SHP77 (cell line): Measurements from ENCODE around the gene PML.

Experiments used
- DNase-seq, 2 experiments: peaks; one replicate each; lab custom pipeline; 2025; lab: John Stamatoyannopoulos, UW

Gene PML

DNA sequence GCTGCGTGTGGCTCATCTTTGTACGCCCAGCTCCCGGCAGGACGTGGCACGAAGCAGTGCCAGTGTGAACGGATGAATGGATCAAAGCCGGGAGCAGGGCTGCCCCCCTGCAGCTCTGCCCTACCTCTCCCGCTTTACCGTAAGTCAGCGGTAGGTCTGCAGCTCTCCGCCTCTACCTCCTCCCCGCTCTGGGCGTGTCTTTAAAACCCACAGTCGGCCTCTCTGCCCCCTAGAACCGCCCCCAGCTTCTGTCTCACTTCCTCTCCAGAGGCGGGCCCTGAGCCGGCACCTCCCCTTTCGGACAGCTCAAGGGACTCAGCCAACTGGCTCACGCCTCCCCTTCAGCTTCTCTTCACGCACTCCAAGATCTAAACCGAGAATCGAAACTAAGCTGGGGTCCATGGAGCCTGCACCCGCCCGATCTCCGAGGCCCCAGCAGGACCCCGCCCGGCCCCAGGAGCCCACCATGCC, at the start of gene PML:
TSS of gene PML (plus strand) at position 304 of the 471 bp plus-strand sequence. CDS start at position 401, 97 bp downstream.
- DNase-seq: peak; percentile 88 to 94

DNA sequence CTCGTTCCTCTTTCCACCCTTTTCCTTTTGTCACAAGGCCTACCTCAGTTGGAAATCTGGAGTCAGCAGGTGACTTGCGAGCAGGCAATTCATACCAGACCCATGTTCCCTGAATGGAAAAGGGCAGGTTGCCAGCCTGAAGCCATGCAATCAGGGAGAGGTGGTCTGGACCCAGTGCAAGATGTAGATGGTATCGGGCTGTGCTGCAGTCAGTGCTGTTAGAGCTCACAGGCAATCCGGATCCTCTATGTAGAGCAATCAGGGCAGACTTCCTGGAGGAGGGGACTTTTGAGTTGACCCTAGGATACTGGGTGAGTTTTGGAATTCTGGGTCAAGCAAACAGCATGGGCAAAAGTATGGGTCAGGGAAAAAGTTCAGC, 49.4 kb upstream of the PML start:
- no peak for DNase-seq

DNA sequence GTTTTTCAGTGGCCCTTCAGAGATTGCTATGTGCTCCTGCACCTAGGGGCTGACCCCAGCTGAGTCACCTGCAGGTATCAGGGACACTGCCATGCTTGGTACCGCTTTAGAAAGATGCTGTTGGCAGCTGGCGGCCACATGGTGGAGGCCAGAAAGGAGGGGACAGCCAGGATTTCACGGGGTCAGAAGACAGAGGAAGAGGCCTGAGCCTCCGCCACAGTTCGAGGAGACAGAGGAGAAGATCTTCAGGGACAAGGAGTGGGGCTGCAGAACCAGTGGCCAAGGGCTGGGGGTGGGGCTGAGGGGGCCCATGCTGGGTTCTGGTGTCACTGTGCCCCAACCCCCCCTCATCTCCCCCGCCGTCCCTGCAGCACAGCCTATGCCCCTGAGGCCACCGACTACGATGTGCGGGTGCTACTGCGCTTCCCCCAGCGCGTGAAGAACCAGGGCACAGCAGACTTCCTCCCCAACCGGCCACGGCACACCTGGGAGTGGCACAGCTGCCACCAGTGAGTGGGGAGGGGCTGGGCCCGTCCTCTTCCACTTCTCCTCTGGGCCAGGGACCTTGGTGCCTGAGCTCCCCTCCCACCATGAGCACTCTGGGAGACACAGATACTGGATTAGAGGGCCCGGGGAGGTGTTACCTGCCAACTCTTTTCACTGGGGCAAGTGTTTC, 48.3 kb upstream of the PML start:
- DNase-seq: no peak

DNA sequence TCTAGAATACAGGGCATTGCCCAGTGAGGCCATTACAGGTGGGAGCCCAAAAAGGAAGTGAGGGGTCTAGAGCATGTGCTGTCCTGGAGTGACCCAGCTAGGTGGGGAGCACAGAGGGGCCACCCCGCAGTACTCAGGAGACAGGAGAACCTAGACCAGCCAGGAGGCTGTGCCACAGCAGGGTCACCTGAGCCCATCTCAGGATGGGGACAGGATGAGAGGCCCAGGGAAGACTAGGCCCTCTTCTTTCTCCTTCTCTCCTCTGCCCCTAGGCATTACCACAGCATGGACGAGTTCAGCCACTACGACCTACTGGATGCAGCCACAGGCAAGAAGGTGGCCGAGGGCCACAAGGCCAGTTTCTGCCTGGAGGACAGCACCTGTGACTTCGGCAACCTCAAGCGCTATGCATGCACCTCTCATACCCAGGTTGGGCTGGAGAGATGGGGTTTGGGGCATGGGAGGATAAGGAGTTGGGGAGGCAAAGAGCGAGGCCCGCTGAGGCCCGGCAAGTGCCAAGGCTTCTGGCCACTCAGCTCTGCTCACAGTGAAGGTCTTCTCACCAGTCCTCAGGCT, 47.6 kb upstream of the PML start:
- no peak for DNase-seq

DNA sequence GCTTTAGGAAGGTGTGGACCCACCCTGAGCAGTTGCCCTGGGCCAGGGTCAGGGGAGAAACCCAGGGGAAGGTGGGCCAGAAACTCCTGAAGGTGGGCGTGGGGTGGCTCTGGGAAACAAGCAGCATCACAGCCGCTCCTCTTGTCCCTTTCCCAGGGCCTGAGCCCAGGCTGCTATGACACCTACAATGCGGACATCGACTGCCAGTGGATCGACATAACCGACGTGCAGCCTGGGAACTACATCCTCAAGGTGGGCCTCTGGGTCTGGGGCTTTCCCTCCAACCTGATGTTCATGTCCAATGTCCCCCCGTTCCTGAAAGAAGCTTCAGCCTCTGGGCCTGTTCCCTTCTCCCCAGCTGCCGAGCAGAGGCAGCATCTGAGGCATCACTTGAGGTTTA, 46.9 kb upstream of the PML start:
- no peak for DNase-seq

DNA sequence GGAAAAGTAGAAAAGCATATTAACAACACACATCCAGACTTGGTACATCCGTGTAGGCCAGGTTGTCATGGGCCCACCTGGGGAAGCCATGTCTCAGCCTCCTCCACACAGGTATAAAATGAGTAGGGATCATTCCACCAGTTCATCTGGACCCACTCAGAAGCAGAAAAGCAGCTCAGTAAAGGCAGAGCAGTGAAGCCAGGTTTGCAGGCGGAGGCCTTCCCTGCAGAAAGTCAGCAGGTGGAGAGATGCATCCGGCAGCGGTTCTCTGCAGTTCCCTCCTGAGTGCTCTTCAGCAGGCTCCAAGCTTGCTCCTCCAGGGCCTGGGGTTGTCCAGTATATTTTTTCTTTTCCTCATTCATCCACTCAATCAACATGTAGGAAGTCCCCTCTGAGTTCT, 46.1 kb upstream of the PML start:
- DNase-seq: no peak

- DNase-seq: no peak
Measured at GRCh38 chr15:73948982-73949381, 45.5 kb upstream of the PML start.

DNA sequence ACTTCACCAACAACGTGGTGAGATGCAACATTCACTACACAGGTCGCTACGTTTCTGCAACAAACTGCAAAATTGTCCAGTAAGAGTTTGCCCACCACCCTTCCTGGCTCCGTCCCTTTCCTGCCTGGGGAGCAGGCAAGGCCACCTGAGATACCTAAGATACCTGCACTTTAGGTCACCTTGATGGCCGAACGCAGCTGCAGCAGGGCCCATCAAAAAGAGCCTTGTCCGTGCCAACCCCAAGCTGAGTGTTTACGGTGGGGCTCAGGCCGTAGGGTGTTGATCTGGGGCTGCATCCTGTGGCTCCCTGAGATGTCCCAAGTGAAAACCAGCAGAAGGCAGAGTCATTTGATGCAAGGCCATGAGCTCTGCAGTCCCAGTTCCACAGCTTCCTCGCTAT, 45.0 kb upstream of the PML start:
- no peak for DNase-seq

DNA sequence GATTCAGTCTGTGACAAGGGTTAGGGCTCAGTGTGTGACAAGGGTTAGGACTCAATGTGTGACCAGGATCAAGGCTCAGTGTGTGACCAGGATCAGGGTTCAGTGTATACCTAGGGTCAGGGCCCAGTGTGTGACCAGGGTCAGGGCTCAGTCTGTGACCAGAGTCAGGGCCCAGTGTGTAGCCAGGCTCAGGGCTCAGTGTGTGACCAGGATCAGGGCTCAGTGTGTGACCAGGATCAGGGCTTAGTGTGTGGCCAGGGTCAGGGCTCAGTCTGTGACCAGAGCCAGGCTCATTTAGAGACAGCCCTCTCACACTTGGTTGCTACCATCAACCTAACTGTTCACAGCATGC, 44.1 kb upstream of the PML start:
- DNase-seq: no peak

DNA sequence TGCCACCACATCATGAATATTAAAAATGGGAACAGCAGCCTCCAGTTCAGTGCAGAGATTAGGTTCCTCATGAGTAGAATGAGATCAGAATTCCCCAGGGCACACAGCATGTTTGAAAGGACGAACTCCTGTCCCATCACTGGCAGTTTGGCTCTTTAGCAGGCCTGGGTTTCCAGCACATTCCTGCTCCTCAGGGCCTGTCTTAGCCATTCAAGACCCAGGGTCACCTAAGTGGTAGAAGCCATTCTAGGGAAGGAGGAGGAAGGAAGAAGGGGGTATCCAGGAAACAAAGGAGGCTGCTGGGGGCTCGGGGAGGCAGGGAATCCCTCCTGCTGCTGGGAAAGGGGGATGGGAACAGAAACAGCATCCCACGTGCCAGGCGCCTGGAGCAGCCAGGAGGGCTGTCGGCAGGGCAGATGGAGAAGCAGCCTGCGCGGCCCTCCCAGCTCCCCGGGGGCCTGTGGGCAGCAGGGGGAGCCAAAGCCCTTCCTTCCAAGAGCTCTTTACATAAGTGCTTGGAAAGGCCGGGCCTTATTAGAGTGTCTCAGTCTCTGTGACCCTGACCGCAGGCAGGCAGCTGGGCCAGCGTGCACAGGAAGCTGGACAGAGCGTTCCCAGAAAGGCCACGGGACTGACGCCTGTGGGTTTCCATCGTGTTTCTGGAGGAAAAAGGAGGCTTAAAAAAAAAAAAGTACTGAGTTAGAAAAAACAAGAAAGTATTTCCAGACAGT, 43.5 kb upstream of the PML start:
- DNase-seq: peak; percentile 86 to 94

GRCh38 chr15:73951601-73952000, 42.9 kb upstream of the PML start:
- DNase-seq: no peak

- DNase-seq: no peak
Measured at GRCh38 chr15:73952171-73952912, 42.2 kb upstream of the PML start.

DNA sequence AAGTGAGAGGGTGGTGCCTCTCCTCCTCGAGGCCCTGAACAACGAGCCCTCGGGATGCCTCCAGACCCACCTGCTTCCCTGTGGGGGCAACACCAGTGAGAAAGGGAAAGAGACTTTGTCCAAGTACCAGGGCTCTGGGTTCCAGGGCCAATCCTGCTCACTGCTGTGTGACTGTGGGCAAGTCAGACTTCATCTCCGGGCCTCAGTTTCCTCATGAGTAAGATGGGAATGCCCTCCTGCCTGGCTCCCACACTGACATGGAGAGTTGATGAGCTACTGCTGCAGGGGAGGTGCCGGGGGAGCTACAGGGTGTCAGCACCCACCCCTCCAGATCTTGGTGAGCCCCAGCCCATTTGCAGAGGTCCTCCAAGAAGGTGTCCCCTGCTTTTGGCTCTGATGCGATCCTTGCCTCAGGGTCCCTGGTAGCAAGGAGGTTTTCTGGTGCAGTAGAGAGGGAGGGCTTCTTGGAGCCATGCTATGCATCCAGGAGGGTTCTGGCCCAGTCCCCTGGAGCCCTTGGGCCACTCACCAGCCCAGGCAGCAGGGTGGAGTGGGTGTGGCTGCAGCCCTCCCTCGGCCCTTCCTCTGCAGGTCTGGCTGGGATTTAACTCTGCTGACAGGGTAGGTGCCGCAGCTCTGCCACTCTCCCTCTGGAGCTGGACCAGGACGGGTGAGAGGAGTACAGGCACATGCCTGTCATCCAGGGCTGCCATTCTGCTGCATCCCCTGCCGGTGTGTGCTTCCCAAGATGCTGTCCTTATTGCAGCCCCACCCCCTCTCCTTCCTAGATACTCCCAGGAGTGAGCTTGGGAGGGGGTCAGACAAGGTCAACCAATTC, 41.4 kb upstream of the PML start:
- DNase-seq: no peak

DNA sequence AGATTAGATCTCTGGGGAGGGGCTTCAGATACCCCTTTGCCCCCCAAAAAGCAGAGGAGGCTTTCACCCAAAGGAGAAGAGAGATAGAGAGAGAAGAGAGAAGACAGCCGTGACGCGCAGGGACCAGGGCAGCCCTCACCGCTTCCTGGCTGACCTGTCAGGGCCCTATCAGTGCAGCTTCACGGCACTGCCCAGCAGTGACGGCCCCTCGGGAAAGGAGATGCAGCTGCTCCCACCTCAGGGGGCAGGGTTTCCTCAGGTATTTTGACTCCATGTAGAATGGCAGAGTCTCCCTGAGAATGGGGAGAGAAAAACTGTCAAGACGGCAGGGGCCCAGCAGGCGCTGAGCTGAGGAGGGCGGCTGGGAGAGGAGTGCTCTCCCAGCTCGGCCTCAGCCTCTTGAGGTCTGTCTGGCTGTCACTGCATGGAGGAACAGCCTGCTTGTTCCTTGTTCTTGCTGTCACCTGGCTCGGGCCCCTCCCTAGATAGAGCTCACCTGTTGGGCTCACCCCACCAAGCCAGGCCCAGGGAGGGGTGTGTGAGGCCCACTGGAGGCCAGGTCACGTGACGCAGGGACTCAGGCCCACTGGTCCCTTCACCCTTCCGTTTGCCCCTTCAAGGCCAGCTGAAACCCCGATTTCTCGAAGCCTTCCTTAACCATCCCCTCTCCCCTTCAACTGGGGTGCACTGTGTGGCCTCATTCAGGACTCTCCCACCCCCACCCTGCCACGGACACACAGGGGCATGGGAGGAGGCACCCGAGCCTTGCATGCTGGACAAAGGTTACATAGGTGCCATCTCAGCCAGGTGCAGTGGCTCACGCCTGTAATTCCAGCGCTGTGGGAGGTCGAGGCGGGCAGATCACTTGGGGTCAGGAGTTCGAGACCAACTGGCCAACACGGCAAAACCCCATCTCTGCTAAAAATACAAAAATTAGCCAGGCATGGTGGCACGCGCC, 40.0 kb upstream of the PML start:
- DNase-seq: no peak

DNA sequence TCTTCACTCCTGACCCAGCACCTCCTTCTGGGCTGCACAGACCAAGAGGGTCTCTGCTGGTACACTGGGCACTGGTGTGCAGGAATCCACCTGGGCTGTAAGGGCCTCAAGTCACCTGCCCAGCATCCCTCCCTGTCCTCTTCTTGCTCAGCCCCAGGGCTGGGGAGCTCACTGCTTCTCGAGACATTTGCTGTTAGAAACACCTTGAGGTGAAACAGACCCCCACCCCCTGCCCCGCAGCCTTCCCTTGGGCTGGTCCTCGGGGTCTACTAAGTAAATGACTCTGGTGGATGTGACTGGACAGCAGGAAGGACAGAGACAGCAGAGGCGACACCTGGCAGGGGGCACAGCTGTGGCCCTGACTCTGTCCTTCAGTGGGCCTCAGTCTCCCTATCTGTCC, 39.2 kb upstream of the PML start:
- DNase-seq: no peak

GRCh38 chr15:73955861-73956742, 38.4 kb upstream of the PML start:
- DNase-seq: no peak

- DNase-seq: no peak
Measured at GRCh38 chr15:73956743-73957135, 37.8 kb upstream of the PML start.

DNA sequence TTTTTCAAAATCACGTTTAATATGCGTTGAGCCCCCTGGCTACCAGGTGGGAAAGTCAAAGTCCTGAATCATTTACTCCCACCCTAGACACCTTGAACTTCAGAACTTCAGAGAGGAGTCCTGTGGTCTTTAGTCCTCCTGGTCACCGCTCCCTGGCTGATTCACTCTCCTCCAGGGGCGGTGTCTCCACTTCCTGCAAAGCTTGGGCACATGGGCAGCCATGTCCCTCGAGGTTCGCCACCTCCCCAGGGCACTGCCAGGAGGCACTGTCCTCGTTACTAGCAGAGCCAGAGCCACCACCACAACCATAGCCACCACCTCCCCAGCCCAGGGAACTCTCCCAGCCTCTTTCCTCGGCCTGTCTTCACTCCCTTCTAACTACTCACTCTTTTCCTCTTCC, 37.2 kb upstream of the PML start:
- DNase-seq: no peak

- DNase-seq: no peak
Measured at GRCh38 chr15:73957785-73958184, 36.7 kb upstream of the PML start.
